Osteocyte (in vitro differentiated cells): Measurements from ENCODE around the gene SRSF2. TPM values are rescaled to one million over a fixed set of nuclear protein-coding genes. Genes with fewer than 3 reads are reported as not detected.

Experiments used
- DNase-seq: peaks from one replicate; pipeline ENCODE4 v3.0.0; 2021; ENCODE audit warnings: mixed read lengths; ENCODE audit not compliant: unreplicated experiment; ENCODE audit errors: extremely low spot score
- H3K27ac Mint-ChIP-seq: one replicate; pipeline ENCODE4 v1.8.0; 2021; ENCODE audit warnings: mild to moderate bottlenecking, mixed read lengths; ENCODE audit not compliant: unreplicated experiment
- H3K27me3 Mint-ChIP-seq: one replicate; pipeline ENCODE4 v1.8.0; 2021; ENCODE audit warnings: mixed read lengths; ENCODE audit not compliant: unreplicated experiment
- H3K36me3 Mint-ChIP-seq: one replicate; pipeline ENCODE4 v1.8.0; 2021; ENCODE audit warnings: mixed read lengths; ENCODE audit not compliant: unreplicated experiment
- H3K4me1 Mint-ChIP-seq: one replicate; pipeline ENCODE4 v1.8.0; 2021; ENCODE audit warnings: mixed read lengths; ENCODE audit not compliant: unreplicated experiment
- H3K4me3 Mint-ChIP-seq: one replicate; pipeline ENCODE4 v1.8.0; 2021; ENCODE audit warnings: mild to moderate bottlenecking, moderate library complexity, mixed read lengths; ENCODE audit not compliant: unreplicated experiment
- H3K9me3 Mint-ChIP-seq: one replicate; pipeline ENCODE4 v1.8.0; 2021; ENCODE audit warnings: mixed read lengths; ENCODE audit not compliant: unreplicated experiment
- CTCF ChIP-seq: fragments of 200-600 bp; sonication (generic); IDR thresholded peaks from 2 replicates; pipeline ENCODE4 v1.5.0; 2021; ENCODE audit warnings: antibody characterized with exemption, mild to moderate bottlenecking, moderate library complexity
- total RNA-seq: library from RNA; stranded (reverse); gene quantifications from 2 replicates; pipeline ENCODE4 v1.2.1, GENCODE V29; 2021

SRSF2 gene
- total RNA-seq, 1 donor from 2014 or later, result 137 TPM

- peaks cover 49% of the 10 kb centered on the region for H3K36me3 Mint-ChIP-seq
- no peaks in the 10 kb centered on the region for H3K9me3 Mint-ChIP-seq
- H3K27ac Mint-ChIP-seq, result no peak overlapping the region
- no peak for DNase-seq
- no peaks in the 10 kb centered on the region for H3K27me3 Mint-ChIP-seq
- TF ChIP-seq CTCF, result no peak
- peaks cover 15% of the 10 kb centered on the region for H3K4me1 Mint-ChIP-seq
- H3K4me3 Mint-ChIP-seq, result no peak overlapping the region
Measured at GRCh38 chr17:76775021-76775600, 38.0 kb upstream of the SRSF2 start.

GRCh38 chr17:76772842-76773525 is 35.9 kb upstream of the SRSF2 start:
- no peak for DNase-seq
- no peaks in the 10 kb centered on the region for H3K9me3 Mint-ChIP-seq
- H3K27me3 Mint-ChIP-seq, result no peaks in the 10 kb centered on the region
- peak overlapping the region; percentile 76 for H3K27ac Mint-ChIP-seq
- peaks cover 48% of the 10 kb centered on the region for H3K36me3 Mint-ChIP-seq
- peak overlapping the region; percentile 3 for H3K4me3 Mint-ChIP-seq
- TF ChIP-seq CTCF, result no peak
- H3K4me1 Mint-ChIP-seq, result peaks cover 10% of the 10 kb centered on the region

DNA sequence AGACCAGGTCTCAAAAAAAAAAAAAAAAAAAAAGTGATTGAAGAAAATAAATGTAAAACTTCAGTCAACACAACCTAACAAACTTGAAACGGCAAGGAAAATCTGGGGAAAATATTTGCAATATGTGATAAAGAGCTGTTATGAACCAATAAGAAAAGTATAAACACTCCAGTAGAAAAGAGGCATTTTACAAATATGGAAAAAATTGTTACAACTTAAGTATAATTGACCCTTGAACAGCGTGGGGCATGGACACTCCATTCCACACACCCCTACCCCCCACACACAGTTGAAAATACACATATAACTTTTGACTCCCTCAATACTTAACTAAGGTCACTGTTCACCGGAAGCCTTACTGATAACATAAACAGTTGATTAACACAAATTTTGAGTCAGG is 21.4 kb upstream of the SRSF2 start:
- Mint-ChIP-seq H3K4me1 (peaks cover 2% of the 10 kb centered on the region), H3K9me3 (no peaks in the 10 kb centered on the region), H3K36me3 (peaks cover 27% of the 10 kb centered on the region), H3K27ac (no peak overlapping the region), H3K27me3 (no peaks in the 10 kb centered on the region), H3K4me3 (no peak overlapping the region)
- TF ChIP-seq CTCF, result no peak
- no peak for DNase-seq

DNA sequence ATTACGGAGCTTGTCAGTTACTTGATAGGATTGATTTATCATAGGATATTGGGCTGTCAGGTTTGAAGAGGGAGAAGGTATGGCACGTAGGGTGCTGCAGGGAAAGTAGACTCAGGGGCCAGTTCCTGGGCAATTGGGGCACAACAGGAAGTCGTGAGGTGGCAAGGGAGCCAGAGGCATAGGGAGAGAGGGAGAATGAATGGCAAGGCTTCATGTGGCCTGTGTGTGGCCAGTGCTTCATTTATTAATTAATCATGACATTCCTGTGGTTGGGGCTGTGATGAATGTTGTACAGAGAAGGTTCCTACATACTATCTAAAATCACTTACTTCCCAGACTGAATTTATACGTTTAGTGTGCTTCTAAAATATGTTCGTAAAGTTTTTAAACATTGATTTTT is 20.1 kb upstream of the SRSF2 start:
- H3K36me3 Mint-ChIP-seq, result peaks cover 27% of the 10 kb centered on the region
- H3K4me3 Mint-ChIP-seq, result no peak overlapping the region
- no peak for DNase-seq
- no peaks in the 10 kb centered on the region for H3K27me3 Mint-ChIP-seq
- H3K9me3 Mint-ChIP-seq, result no peaks in the 10 kb centered on the region
- H3K4me1 Mint-ChIP-seq, result peaks cover 7% of the 10 kb centered on the region
- no peak overlapping the region for H3K27ac Mint-ChIP-seq
- TF ChIP-seq CTCF, result no peak

GRCh38 chr17:76755285-76755684 is 18.2 kb upstream of the SRSF2 start:
- TF ChIP-seq CTCF, result no peak

More at GRCh38 chr17:76755285-76755684, 18.2 kb upstream of the SRSF2 start:
- Mint-ChIP-seq H3K27me3 (no peaks in the 10 kb centered on the region), H3K27ac (no peak overlapping the region), H3K4me1 (peaks cover 7% of the 10 kb centered on the region), H3K4me3 (no peak overlapping the region), H3K36me3 (peaks cover 22% of the 10 kb centered on the region), H3K9me3 (no peaks in the 10 kb centered on the region)
- DNase-seq, result no peak
